Activated CD8-positive, alpha-beta memory T cell treated with anti-CD3 and anti-CD28 coated beads, Interleukin-2, amount 50 U/mL, for 24 hours (primary cell): ENCODE results near the gene RPS3.
"Not testable (repeated sequence)": the region's sequence is repeated elsewhere in the genome, so short reads cannot be mapped to it uniquely, and the experiment has no call there.

Experiments
- DNase-seq: peaks from one replicate; pipeline ENCODE4 v3.0.0-alpha.2; 2020; ENCODE audit errors: extremely low read depth

The RPS3 gene

DNA sequence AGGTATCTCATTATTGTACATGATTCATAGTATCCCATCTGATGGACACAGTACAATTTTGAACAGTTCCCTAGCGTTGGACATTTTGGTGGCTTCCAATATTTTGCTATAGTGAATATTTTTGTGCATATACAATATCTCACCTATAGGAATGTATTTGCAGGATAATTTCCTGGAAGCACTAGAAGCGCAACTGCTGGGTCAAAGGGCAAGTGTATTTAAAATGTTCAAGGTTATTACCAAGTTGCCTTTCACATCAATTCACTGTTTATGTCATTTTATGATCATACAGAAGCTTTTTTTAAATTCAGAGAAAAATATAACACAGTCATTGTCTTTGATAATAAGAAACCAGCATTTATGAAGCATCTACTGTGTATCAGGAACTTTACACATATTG is 19.1 kb upstream of the RPS3 start:
- DNase-seq = no peak

DNA sequence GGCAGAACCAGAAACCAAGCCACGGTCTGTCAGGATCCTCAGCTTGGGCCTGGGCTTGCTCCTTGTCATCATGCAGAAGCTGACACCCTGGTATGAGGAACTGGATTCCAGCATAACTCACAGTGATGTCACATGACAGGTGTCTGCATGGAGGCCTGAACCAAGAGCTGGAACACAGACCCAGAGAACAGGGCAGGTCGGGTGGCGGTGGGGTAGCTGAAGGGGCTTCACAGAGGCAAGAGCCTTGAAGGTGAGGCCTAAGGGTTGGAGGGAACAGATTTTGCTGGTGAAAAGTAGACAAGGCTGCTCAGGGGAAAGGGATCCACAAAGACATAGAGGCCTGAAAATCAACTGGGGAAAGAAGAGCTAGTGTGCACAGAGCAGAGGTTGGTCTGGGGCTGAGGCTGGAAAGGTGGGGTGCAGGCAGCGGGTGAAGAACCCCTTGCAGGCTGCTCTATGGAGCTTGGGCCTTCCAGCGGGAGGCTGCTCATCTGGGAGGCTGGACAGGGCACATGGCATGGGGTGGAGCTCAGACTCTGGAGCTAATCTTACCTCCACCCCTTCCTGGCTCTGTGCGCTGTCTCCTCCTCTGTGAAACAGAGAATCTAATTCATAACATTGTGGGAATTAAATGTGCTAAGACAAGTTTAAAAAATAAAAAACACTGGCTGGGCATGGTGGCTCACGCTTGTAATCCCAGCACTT is 18.4 kb upstream of the RPS3 start:
- no peak for DNase-seq

DNA sequence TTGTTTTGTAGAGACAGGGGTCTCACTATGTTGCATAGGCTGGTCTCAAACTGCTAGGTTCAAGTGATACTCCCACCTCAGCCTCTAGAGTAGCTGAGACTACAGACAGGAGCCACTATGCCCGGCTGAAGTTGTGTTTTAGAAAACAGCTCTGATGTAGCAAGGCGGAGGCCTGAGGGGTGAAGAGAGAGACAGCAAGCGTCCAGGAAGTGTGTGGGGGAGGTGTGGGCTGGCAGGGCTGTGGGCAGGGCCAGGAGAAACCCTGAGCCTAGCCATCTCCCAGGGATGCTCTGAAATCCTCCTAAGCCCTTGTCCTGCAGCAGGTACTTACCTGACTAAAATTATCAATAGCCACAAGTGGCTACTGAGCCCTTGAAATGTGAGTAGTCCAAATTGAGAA is 16.1 kb upstream of the RPS3 start:
- DNase-seq = no peak

DNA sequence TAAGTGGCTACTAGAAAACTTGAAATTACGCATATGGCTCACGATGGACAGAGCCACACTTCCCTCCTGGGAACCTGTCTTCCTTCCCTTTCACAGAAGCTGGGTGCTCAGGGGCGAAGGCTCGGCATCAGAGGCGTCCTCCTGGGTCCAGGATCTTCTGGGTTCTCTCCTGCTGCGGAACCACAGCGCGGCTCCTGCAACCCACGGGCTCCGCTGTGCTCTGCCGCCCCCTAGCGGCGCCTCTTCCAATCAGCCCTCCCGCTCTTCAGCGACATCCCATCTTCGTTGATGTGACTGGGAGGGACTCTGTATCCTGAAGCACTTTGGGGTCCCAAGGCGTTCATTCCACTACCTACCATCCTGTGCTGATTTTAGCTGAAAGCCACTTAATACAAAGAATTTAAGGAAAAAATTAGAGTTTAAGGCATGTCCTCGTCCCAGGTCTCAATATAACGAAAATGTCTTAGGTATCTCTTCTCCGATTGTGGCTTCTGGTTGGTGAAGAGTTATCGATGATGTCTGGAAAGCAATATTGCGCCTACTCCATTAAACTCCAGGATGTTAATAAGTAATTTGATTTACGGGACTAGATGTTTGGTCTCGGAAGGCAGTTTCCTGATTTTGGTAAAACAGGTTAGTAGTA is 14.8 kb upstream of the RPS3 start:
- peak; percentile 29 for DNase-seq

DNA sequence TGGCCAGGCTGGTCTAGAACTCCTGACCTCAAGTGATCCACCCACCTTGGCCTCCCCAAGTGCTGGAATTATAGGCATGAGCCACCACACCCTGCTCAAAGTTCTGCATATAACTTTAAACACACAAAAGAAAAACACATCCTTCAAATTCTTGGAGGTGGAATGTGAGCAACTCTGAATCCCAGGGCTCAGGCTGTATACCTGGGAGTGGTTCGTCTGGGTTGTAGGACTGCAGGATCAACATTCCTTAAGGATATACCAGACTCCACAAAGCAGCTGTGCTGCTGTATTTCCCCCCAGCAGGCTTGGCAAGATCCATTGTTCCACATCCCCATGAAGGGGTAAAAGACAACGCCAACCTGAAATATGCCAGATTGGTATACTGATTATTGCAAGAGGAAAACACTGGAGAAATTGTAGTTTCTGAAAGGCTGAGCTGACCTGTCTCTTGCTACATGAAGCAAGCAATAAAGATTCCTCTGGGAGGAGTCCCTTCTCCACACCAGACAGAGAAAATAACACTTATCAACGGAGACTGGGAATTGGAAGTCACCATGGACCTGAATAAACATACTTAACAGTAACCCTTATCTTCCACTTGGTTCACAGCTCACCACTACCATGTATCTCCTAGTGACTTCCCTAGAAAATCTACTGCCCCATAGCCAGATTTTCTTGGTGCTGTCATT is 12.2 kb upstream of the RPS3 start:
- DNase-seq = no peak

DNA sequence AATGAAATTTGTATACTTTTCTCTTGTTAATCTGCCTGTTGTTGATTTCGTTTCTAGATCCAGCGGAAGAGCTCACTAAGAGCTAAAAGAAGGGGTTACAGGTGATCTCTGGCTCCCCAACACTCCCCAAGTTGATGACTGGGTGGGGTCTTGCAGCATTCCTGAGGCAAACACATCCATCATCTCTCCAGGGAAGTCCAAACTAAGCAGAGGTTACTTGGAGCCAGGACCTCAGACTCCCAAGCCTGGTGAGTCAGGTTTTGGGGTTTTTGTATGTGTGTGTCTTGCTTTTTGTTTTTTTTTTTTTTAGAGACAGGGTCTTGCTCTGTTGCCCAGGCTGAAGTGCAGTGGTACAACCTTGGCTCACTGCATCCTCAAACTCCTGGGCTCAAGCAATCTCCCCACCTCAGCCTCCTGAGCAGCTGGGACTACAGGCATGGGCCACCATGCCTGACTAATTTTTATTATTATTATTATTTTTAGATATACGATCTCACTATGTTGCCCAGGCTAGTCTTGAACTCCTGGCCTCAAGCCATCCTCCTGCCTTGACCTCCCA is 11.5 kb upstream of the RPS3 start:
- DNase-seq = no peak

DNA sequence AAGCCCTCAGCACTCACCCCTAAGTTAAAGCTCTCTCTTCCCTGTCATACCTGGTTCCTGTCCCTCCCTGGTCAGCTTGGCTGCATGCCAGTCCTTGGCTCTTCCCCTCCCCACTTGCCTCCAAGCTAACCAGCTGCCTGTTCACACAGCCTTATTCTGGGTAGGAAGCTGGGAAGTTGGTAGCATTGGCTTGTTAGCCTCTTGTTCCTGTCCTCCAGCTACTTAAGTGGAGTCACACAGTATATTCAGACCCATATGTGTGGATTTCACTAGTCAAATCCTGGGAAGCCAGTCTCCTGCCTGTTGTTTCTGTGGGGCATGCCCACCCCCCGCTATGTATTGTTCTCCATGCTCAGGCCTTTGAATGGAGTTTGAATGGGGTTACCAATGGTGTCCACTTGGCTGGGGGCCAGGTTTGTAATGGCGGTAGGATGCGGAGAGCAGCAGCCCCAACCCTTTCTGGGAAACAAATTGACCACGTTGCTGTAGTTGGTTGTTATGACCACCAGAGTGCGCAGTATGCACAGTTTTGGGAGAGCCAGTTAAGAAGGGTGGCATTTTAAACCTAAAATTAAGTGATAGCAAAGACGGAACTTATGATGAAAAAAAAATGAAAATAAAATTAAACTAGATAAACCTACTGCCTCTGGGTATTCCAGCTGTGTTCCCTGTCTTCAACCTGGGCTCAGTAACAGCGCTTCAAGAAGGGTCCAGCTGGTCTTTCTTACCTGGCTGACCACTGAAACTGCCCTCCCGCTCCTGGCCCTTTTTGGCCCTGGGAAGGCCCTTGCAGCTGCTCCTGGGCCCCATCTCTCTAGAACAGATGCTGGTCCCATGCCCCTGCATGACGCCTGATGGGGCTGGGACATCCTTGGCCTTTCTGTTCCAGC is 10.7 kb upstream of the RPS3 start:
- DNase-seq = peak; percentile 44

DNA sequence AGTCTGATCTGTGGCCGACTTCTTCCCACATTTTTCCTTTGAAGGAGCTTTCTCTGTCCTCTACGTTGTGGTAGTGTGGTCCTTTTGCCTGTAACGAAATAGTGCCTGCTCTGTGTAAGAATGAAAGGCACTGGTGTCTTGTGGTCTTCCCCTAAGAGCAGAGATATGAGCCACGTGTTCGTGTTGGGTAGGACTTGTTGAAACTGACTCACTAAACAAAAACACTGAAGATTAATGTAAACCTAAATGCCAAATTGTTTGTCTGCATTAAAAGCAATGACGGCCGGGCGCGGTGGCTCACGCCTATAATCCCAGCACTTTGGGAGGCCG is 10.1 kb upstream of the RPS3 start:
- DNase-seq = no peak

DNA sequence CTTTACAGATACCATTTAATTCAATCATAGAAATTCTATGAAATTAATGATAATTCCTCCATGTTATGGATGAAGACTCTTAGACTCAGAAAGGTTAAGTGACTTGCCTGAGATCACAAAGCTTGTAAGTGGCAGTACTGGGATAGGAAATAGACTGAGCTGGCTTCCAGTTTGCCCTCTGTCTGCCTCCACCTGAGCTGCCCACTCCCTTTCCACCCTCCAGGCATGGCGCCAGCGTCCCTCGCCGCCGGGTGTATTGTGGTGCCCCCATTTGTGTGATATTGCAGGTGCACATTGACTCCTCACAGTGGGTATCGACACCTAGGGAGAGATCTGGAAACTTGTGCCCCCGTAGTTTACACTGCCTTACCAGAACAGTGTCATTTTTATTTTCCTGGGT is 9.4 kb upstream of the RPS3 start:
- DNase-seq = no peak

DNA sequence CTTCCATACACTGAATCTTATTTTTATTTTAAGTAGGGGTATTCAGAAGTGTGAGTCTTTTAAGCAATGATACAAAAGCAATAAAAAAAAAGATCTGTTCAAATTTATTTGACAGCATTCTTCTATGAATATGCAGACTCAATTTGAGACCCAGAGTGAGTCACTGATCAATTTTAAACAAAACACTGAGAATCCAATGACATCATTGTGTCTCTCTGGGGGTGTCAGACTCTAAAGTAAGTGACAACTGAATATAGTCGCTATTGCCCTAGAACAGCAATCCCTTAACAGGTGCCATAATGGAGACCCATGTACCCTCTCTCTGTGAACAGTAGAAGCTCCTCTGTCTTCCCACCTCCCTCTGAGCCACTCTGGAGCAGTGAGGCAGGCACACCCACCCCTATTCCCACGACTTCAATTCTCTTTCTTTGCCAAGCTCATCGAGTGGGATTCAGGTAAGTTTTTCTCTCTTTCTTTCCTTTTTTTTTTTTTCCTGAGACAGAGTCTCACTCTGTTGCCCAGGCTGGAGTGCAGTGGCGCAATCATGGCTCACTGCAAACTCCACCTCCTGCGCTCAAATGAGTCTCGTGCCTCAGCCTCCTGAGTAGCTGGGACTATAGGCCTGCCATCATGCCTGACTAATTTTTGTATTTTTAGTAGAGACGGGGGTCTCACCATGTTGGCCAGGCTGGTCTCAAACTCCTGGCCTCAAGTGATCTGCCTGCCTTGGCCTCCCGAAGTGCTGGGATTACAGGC is 5.1 kb upstream of the RPS3 start:
- no peak for DNase-seq

DNA sequence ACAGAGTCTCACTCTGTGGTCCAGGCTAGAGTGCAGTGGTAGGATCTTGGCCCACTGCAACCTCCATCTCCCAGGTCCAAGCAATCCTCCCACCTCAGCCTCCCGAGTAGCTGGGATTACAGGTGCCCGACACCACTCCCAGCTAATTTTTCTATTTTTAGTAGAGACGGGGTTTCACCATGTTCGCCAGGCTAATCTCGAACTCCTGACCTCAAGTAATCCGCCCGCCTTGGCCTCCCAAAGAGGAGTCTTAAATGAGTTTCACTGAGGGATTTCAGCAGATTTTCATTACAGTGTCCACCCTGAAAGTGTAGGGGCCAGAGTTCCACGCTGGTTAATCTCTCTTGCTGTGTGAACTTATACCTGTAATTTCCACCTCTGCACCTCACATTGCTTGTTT is 412 bp upstream of the RPS3 start:
- no peak for DNase-seq

DNA sequence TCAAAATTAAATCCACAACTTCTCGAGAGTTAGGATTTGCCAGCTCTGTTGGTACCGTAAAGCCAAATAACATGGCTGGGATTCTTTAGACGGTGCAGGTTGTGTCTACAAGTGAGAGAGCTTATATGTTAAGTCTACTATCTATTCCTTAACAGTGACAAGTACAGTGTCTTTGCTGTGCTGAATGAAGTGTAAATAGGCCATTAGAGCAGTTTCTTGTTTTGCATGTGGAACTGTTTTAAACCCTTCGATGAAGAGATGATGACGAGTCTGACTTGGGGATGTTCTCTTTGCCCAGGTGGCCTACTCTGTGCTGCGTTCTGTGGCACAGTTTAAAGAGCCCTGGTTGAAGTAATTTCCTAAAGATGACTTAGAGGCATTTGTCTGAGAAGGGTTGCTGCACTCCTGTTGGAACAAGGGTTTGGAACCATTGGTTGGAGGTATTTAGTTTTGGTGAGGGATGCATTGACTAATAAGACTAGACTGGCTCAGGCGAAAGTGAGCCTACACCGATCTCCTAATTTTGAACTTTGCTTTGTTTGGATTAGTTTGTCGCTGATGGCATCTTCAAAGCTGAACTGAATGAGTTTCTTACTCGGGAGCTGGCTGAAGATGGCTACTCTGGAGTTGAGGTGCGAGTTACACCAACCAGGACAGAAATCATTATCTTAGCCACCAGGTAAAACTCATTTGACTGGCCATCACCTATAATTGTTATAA is 988 bp downstream of the RPS3 start:
- no peak for DNase-seq

DNA sequence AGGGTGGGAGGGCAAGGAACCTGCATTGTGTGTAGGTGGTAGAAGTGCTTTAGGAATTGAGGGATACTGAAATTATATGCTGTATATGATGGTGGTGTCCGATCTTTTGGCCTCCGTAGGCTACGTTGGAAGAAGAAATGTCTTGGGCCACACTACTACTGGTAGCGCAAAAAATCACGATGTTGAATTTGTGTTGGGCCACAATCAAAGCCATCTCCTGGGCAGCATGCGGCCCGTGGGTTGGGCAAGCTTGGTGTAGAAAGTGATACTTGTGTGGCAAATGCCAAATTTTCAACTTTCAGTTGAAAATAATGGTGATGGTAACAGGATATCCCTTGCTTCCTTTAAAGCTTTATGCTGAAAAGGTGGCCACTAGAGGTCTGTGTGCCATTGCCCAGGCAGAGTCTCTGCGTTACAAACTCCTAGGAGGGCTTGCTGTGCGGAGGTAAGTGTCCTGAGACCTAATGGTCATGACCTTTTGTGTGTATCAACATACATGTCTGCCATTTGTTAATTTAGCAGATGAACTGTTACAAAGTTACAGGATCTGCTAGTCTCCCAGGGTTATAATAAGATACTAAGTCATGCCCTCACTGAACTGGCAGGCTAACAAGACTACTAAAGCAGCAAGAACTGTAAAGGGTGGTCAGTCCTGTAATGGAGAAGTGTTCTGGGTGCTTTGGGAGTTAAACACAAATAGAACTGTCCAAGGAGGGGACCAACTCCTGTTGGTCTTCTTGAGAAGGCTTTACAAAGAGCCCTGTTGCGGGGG is 2.9 kb downstream of the RPS3 start:
- DNase-seq = no peak

DNA sequence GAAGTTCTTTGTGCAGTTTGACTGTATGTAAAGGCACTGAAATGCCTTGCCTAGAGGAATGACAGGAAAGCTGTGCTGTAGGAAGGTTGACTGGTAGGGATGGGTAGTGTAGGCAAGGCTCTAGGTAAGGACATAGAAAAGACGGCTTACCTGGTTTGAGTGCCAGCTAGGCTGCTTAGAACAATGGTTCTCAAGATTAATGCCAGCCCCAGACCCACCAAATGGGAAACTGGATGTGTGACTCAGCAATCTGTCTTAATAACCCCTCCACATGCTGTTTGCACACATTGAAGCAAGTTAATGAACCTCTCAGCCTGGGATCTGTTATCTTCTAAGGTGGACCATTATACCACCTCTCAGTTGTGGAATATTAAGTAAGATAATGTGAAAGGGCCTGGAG is 3.7 kb downstream of the RPS3 start:
- no peak for DNase-seq

DNA sequence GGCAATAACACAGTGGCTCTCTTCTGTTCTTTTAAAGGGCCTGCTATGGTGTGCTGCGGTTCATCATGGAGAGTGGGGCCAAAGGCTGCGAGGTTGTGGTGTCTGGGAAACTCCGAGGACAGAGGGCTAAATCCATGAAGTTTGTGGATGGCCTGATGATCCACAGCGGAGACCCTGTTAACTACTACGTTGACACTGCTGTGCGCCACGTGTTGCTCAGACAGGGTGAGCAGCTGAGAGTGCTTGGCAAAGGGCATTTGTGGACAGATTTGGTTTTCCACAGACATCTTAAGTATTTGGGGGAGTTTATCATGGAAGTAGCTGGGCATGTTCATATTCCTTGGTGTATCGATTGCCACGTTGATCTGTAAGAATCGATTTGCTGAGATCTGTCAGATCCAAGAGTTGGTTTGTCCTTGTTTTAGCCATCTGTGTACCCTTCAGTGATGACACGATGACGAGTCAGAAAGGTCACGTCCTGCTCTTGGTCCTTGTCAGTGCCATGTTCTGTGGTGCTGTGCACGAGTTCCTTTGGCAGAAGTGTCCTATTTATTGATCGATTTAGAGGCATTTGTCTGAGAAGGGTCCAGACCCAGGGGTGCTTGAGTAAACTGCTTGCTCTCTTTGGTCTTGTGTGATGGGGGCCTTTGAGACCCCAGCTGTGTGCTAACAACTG is 4.8 kb downstream of the RPS3 start:
- DNase-seq = no peak

DNA sequence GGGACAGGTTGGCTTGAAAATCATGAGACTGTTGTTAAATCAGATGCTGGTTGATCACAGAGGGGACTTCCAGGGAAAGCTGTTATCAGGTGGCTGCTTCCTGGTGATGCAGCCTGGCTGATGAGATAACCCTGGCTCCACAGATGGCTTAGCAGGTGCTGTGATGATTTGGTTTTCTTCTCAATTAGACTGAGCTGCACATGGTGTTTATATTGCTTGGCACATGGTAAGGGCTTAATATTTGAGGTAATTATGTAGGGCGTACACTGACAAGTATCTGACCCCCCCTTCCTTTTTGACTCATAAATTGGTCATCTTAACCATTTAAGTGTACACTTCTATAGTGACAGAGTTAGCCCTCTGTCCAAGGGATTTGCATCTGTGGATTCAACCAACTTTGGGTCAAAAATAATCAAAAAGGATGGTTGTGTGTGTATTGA is 7.0 kb downstream of the RPS3 start:
- no peak for DNase-seq

DNA sequence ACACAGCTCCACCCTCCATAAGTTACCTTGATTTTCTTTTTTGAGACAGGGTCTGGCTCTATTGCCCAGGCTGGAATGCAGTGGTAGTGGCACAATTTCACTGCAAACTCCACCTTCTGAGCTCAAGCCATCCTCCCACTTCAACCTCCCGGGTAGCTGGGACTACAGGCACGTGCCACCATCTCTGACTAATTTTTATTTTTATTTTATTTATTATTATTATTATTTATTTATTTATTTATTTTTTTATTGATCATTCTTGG is 9.6 kb downstream of the RPS3 start:
- no peak for DNase-seq

DNA sequence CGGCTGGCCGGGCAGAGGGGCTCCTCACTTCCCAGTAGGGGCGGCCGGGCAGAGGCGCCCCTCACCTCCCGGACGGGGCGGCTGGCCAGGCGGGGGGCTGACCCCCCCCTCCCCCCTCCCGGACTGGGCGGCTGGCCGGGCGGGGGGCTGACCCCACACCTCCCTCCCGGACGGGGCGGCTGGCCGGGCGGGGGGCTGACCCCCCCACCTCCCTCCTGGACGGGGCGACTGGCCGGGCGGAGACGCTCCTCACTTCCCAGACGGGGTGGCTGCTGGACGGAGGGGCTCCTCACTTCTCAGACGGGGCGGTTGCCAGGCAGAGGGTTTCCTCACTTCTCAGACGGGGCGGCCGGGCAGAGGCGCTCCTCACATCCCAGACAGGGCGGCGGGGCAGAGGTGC is 10.7 kb downstream of the RPS3 start:
- not testable (repeated sequence) for DNase-seq

DNA sequence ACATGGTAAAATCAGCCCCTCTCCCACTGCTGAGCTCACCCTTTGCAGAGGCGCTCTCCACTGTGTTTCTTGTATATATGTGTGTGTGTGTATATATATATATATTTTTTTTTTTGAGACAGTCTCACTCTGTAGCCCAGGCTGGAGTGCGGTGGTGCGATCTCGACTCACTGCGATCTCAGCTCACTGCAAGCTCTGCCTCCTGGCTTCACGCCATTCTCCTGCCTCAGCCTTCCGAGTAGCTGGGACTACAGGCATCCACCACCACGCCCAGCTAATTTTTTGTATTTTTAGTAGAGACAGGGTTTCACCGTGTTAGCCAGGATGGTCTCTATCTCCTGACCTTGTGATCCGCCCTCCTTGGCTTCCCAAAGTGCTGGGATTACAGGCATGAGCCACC is 13.8 kb downstream of the RPS3 start:
- not testable (repeated sequence) for DNase-seq

DNA sequence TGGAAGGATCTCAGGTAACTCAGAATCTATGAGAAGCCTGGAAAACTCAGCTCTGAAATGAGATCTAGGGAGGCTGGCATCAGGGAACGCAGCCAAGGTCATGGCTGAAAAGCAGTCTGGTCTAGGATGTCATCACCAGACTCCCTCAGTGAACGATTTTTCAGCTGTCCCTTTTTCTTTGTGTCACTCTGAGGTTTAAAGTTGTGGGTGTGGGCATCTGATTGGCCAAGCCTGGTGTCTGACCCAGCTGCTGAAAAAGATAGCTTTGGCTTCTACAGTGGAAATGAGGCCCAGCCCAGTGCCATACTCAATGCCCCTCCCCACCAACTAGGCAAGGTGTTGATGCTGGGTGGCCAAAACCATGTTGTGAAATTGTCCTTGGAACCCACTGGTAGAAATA is 14.5 kb downstream of the RPS3 start:
- DNase-seq = no peak
